Measurements from ENCODE around the gene OLIG2. TPM values are rescaled to one million over a fixed set of nuclear protein-coding genes. Genes with fewer than 3 reads are reported as not detected.

The OLIG2 gene
- total RNA-seq, 4 donors from 2014 or later: 0.11 TPM; not detected in 3

DNA sequence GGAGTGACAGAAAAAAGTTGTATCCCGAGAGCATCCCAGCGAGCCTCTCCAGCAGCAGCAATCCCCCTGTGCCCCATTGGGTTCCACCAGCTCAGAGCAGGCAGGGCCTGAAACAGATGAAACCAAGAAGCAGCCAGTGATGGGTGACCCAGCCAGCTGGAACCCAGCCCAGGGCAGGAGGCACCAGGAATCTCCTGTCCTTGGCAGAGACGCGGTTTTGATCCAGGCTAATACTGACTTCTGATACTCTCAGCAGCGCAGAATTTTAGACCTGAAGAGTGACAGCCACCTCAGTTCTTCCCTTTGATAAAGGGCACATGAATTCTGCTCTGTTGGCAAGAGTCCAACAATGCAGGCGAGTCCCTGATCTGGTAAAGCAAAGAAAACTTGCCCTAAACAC lies 32.8 kb downstream of the OLIG2 start:
- WGBS, 2 donors: 37 to 55% methylated on average over 6 of the region's 6 CpGs
- Histone ChIP-seq H3K36me3 (no peaks in the 10 kb centered on the region), H3K27me3 (peaks cover under 1% of the 10 kb centered on the region), H3K4me3 (replicated peaks in 1 of 3) (no peak overlapping the region), H3K4me1 (no peaks in the 10 kb centered on the region), H3K27ac (no peak overlapping the region), H3K9me3 (no peaks in the 10 kb centered on the region)
- TF ChIP-seq, protein P1, sequence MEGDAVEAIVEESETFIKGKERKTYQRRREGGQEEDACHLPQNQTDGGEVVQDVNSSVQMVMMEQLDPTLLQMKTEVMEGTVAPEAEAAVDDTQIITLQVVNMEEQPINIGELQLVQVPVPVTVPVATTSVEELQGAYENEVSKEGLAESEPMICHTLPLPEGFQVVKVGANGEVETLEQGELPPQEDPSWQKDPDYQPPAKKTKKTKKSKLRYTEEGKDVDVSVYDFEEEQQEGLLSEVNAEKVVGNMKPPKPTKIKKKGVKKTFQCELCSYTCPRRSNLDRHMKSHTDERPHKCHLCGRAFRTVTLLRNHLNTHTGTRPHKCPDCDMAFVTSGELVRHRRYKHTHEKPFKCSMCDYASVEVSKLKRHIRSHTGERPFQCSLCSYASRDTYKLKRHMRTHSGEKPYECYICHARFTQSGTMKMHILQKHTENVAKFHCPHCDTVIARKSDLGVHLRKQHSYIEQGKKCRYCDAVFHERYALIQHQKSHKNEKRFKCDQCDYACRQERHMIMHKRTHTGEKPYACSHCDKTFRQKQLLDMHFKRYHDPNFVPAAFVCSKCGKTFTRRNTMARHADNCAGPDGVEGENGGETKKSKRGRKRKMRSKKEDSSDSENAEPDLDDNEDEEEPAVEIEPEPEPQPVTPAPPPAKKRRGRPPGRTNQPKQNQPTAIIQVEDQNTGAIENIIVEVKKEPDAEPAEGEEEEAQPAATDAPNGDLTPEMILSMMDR (IDR thresholded peaks at IDR 0.05): no peak
- TF ChIP-seq POLR2A (IDR thresholded peaks at IDR 0.05): no peak
- peak; percentile 37 to 50 for DNase-seq
- intact Hi-C loops (cut with DNase I): no loop called here

DNA sequence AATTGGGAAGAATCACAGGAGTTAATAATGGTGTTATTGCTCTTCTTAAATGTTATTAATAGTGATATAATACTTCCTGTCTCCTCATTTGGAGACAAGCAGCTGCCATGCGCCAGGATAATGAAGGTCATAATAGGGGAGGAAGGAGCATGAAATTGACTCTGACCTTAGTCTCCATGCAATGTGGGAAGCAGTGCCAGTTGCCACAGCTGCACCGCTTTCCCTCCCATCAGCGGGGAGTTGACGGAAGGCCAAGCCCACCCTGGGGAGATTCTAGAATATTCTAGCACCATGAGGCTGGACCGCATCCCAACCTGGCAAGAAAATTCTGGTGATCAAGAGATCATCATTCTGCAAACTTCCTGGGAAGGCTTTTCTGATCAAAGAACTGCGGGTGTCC lies 33.2 kb downstream of the OLIG2 start:
- H3K4me1 ChIP-seq: no peaks in the 10 kb centered on the region
- TF ChIP-seq POLR2A (IDR thresholded peaks at IDR 0.05): no peak
- TF ChIP-seq, protein P1 (IDR thresholded peaks at IDR 0.05): no peak
- 75 to 76% methylated on average over 5 to 6 of the region's 6 CpGs for WGBS, 2 donors
- DNase-seq: no peak
- no peaks in the 10 kb centered on the region for H3K9me3 ChIP-seq
- peaks cover 4% of the 10 kb centered on the region for H3K27me3 ChIP-seq
- intact Hi-C loops (cut with DNase I): no loop called here
- H3K36me3 ChIP-seq: no peaks in the 10 kb centered on the region
- no peak overlapping the region for H3K4me3 ChIP-seq (replicated peaks in 1 of 3)
- no peak overlapping the region for H3K27ac ChIP-seq

DNA sequence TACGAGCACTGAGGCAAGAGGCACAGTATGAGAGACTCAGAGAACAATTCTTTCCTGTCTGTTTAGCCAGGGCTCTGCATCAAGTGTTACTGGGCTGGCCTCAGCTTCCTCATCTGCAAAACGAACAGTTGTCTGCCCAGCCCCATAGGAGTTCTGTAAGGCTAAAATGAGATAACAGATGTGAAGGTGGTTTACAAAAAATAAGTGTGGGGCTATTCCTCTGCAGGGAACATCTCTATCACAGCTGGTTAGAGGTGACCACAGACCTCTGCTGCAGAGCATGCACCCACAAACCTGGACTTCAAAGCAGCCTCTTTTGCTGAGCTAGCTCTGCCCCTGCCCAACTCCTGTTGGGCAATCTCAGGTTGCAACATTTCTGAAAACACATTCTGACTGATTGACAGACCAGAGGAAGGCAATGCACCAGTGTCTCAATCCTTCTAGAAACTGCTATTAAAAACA lies 33.7 kb downstream of the OLIG2 start:
- intact Hi-C loops (cut with DNase I): no loop called here
- Histone ChIP-seq H3K27me3 (peaks cover 8% of the 10 kb centered on the region), H3K4me3 (replicated peaks in 1 of 3) (no peak overlapping the region), H3K9me3 (no peaks in the 10 kb centered on the region), H3K27ac (no peak overlapping the region), H3K4me1 (no peaks in the 10 kb centered on the region), H3K36me3 (no peaks in the 10 kb centered on the region)
- TF ChIP-seq POLR2A (IDR thresholded peaks at IDR 0.05): no peak
- TF ChIP-seq, protein P1 (IDR thresholded peaks at IDR 0.05): no peak
- WGBS, 2 donors: 32 to 47% methylated on average over 2 of the region's 2 CpGs
- DNase-seq: no peak

DNA sequence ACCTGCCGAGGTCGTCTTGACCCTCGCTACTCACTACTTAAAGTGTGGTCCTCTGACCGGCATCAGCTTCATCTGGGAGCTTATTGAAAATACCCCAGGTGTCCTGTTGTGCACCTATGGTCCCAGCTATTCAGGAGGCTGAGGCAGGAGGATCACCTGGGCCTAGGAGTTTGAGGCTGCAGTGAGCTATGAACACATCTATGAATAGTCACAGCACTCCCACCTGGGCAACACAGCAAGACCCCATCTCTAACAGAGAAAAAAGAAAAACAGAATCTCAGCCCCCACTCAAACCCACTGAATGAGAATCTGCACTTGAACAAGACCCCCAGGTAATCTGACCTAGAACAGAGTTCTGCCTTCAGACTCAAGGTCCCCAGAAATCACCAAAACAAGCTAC lies 35.5 kb downstream of the OLIG2 start:
- no peak for TF ChIP-seq POLR2A (IDR thresholded peaks at IDR 0.05)
- WGBS, 2 donors: 93 to 95% methylated on average over 4 of the region's 4 CpGs
- H3K4me1 ChIP-seq: no peaks in the 10 kb centered on the region
- H3K4me3 ChIP-seq (replicated peaks in 1 of 3): no peak overlapping the region
- H3K27me3 ChIP-seq: peaks cover 8% of the 10 kb centered on the region
- H3K36me3 ChIP-seq: no peaks in the 10 kb centered on the region
- H3K9me3 ChIP-seq: no peaks in the 10 kb centered on the region
- H3K27ac ChIP-seq: no peak overlapping the region
- intact Hi-C loops (cut with DNase I): no loop called here
- no peak for DNase-seq

DNA sequence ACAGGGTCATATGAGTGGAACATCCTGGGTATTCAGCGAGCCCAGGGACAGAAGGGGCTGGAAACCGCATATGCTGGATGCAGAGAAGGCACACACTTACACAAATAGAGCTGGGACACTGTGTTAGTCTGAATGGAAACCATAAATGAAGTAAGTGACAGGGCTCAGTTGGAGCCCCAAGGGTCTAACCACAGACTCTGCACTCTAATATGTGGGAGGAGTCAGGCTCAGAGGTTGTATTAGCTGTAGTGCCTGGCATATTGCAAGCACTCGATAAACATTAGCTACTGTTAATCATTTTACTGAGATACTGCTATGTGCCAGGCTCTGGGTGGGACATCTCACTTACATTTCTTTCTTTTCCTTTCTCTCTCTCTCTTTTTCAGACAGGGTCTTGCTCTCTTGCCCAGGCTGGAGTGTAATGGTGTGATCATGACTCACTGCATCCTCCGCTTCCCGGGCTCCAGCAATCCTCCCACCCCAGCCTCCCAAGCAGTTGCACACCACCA lies 37.7 kb downstream of the OLIG2 start:
- Histone ChIP-seq H3K27me3 (peaks cover 8% of the 10 kb centered on the region), H3K4me1 (no peaks in the 10 kb centered on the region), H3K9me3 (no peaks in the 10 kb centered on the region), H3K4me3 (replicated peaks in 1 of 3) (no peak overlapping the region), H3K27ac (no peak overlapping the region), H3K36me3 (no peaks in the 10 kb centered on the region)
- no peak for TF ChIP-seq POLR2A (IDR thresholded peaks at IDR 0.05)
- TF ChIP-seq, protein P1 (IDR thresholded peaks at IDR 0.05): no peak
- WGBS, 2 donors: 89 to 95% methylated on average over 5 of the region's 5 CpGs
- intact Hi-C loops (cut with DNase I): no loop called here
- no peak for DNase-seq
